ENCODE results near the gene DLG2.

DLG2 gene

GRCh38 chr11:83956119-83956697, 1670.9 kb downstream of the DLG2 start:
- no peak for DNase-seq

GRCh38 chr11:83954780-83955179, 1672.4 kb downstream of the DLG2 start:
- no peak for DNase-seq

GRCh38 chr11:83951521-83951920, 1675.6 kb downstream of the DLG2 start:
- no peak for DNase-seq

GRCh38 chr11:83948200-83948599, 1678.9 kb downstream of the DLG2 start:
- DNase-seq, result no peak

GRCh38 chr11:83945976-83946375, 1681.2 kb downstream of the DLG2 start:
- no peak for DNase-seq

- DNase-seq, result no peak
Observed at GRCh38 chr11:83941050-83941449, 1686.1 kb downstream of the DLG2 start.

GRCh38 chr11:83938148-83938547, 1689.0 kb downstream of the DLG2 start:
- DNase-seq, result no peak

- DNase-seq, result no peak
Observed at GRCh38 chr11:83933008-83933407, 1694.1 kb downstream of the DLG2 start.

- no peak for DNase-seq
Observed at GRCh38 chr11:83927422-83927821, 1699.7 kb downstream of the DLG2 start.

- no peak for DNase-seq
Observed at GRCh38 chr11:83924795-83925542, 1702.2 kb downstream of the DLG2 start.

GRCh38 chr11:83923961-83924360, 1703.2 kb downstream of the DLG2 start:
- no peak for DNase-seq

GRCh38 chr11:83922953-83923352, 1704.2 kb downstream of the DLG2 start:
- no peak for DNase-seq

GRCh38 chr11:83922318-83922717, 1704.8 kb downstream of the DLG2 start:
- no peak for DNase-seq

GRCh38 chr11:83921447-83922192, 1705.5 kb downstream of the DLG2 start:
- no peak for DNase-seq

- DNase-seq, result peak in 1 of 56 donors; percentile 0
Observed at GRCh38 chr11:83918476-83918875, 1708.7 kb downstream of the DLG2 start.

GRCh38 chr11:83914995-83915394, 1712.1 kb downstream of the DLG2 start:
- DNase-seq, result no peak

GRCh38 chr11:83909579-83910534, 1717.3 kb downstream of the DLG2 start:
- no peak for DNase-seq

- DNase-seq, result no peak
Observed at GRCh38 chr11:83908298-83908856, 1718.8 kb downstream of the DLG2 start.

- no peak for DNase-seq
Observed at GRCh38 chr11:83895516-83895915, 1731.6 kb downstream of the DLG2 start.

GRCh38 chr11:83881428-83881827, 1745.7 kb downstream of the DLG2 start:
- DNase-seq, result no peak

GRCh38 chr11:83871054-83871453, 1756.1 kb downstream of the DLG2 start:
- no peak for DNase-seq

All from nucleus accumbens (tissue), 56 donors.